ENCODE data around the gene NCOA6. TPM values are rescaled to one million over a fixed set of nuclear protein-coding genes. Genes with fewer than 3 reads are reported as not detected.

NCOA6 gene
- total RNA-seq, 3 donors from 2014 or later (not counting 1 experiment from before 2014, with no cell fraction given): 34.7 to 41.6 (median 37.0) TPM

GRCh38 chr20:34744340-34744739, 81.1 kb downstream of the NCOA6 start:
- Histone ChIP-seq H3K36me3 (ENCODE audit: control insufficient read depth, insufficient read depth, low read length) (peaks cover 60% of the 10 kb centered on the region), H3K4me3 (ENCODE audit: low read length) (no peak overlapping the region), H3K9me3 (ENCODE audit: control insufficient read depth, insufficient read depth, low read length) (no peaks in the 10 kb centered on the region), H3K27ac (ENCODE audit: low read length) (no peak overlapping the region), H3K4me1 (ENCODE audit: control insufficient read depth, insufficient read depth, low read length) (no peaks in the 10 kb centered on the region), H3K27me3 (ENCODE audit: control insufficient read depth, insufficient read depth, low read length) (no peaks in the 10 kb centered on the region)
- no peaks in the 10 kb centered on the region for H3K9me3 Mint-ChIP-seq
- DNase-seq (no peak), ATAC-seq (no peak)
- TF ChIP-seq, protein P1, sequence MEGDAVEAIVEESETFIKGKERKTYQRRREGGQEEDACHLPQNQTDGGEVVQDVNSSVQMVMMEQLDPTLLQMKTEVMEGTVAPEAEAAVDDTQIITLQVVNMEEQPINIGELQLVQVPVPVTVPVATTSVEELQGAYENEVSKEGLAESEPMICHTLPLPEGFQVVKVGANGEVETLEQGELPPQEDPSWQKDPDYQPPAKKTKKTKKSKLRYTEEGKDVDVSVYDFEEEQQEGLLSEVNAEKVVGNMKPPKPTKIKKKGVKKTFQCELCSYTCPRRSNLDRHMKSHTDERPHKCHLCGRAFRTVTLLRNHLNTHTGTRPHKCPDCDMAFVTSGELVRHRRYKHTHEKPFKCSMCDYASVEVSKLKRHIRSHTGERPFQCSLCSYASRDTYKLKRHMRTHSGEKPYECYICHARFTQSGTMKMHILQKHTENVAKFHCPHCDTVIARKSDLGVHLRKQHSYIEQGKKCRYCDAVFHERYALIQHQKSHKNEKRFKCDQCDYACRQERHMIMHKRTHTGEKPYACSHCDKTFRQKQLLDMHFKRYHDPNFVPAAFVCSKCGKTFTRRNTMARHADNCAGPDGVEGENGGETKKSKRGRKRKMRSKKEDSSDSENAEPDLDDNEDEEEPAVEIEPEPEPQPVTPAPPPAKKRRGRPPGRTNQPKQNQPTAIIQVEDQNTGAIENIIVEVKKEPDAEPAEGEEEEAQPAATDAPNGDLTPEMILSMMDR (IDR thresholded peaks at IDR 0.05): no peak
- peaks cover 8 to 13% of the 10 kb centered on the region in 2 donors for H3K4me1 Mint-ChIP-seq
- peaks cover 13% of the 10 kb centered on the region for H3K36me3 Mint-ChIP-seq
- no peaks in the 10 kb centered on the region for H3K27me3 Mint-ChIP-seq (ENCODE audit: low read depth in 2 of 2)
- intact Hi-C loops (cut with micrococcal nuclease): no loop called here
- WGBS (ENCODE audit: insufficient coverage): 100% methylated on average over 1 of the region's 3 CpGs
- no peak overlapping the region for H3K4me3 Mint-ChIP-seq
- H3K27ac Mint-ChIP-seq: no peak overlapping the region

DNA sequence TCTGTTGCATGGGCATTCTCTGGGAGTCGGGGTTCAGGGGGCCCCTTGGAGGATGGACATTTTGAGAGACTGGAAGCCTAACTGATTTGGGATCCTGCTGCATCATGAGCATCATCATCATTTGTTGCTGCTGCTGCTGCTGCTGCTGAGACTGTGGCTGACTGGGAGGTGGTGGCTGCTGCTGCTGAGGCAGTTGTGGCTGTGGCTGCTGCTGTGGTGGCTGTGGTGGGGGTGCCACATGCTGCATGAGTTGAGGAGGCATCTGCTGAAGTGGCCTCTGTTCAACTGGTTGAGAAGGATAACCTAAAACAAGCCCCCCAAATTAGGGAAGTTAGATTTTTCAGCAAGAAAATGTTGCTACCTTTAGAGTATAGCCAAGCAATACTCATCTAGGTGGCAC, 82.4 kb downstream of the NCOA6 start:
- ATAC-seq (peak in 1 of 3 donors; percentile 57), DNase-seq (no peak)
- Mint-ChIP-seq H3K27me3 (ENCODE audit: low read depth in 2 of 2) (no peaks in the 10 kb centered on the region), H3K27ac (peak overlapping the region in 1 of 2 donors; percentile 11), H3K4me3 (no peak overlapping the region), H3K9me3 (no peaks in the 10 kb centered on the region), H3K4me1 (peaks cover 8 to 13% of the 10 kb centered on the region in 2 donors), H3K36me3 (peaks cover 13% of the 10 kb centered on the region)
- TF ChIP-seq, protein P1 (IDR thresholded peaks at IDR 0.05): no peak
- no peak overlapping the region for H3K4me3 ChIP-seq (ENCODE audit: low read length)
- H3K36me3 ChIP-seq (ENCODE audit: control insufficient read depth, insufficient read depth, low read length): peaks cover 61% of the 10 kb centered on the region
- H3K27ac ChIP-seq (ENCODE audit: low read length): no peak overlapping the region
- WGBS (ENCODE audit: insufficient coverage): 92% methylated on average over 1 of the region's 1 CpG
- no peaks in the 10 kb centered on the region for H3K27me3 ChIP-seq (ENCODE audit: control insufficient read depth, insufficient read depth, low read length)
- no peaks in the 10 kb centered on the region for H3K4me1 ChIP-seq (ENCODE audit: control insufficient read depth, insufficient read depth, low read length)
- H3K9me3 ChIP-seq (ENCODE audit: control insufficient read depth, insufficient read depth, low read length): no peaks in the 10 kb centered on the region
- intact Hi-C loops (cut with micrococcal nuclease): no loop called here

DNA sequence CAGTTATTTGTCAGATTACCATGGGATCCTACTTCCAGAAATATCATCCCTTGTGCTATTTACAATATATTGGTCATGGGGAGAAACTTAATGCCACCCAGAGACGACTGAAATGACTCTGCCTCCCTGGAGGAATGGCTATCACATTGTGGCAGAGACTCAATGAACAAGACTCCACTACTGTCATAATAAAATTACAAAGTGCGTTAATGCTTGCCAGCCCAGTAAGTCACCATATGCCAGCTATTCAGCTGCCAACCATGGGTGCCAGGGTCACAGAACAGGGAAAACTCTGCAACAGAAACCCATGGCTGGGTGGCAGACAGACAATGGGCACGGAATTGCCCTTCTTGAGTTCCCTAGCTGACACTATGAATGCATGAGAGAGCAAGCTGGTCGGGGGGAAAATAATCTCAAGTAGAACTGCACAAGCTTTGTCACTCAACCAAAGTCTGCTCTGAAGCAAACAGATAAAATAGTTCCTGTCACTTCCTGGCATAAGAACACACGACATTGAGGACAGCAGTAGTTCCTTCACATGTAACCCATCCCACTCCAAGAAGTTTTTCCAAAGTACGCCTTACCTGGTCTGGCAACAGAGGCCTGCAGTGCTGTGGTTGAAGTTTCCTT, 89.2 kb downstream of the NCOA6 start:
- ATAC-seq: no peak
- Mint-ChIP-seq H3K9me3 (no peaks in the 10 kb centered on the region), H3K36me3 (no peaks in the 10 kb centered on the region), H3K27ac (no peak overlapping the region), H3K4me3 (no peak overlapping the region), H3K27me3 (ENCODE audit: low read depth in 2 of 2) (no peaks in the 10 kb centered on the region), H3K4me1 (no peaks in the 10 kb centered on the region)
- H3K27me3 ChIP-seq (ENCODE audit: control insufficient read depth, insufficient read depth, low read length): no peaks in the 10 kb centered on the region
- TF ChIP-seq, protein P1 (IDR thresholded peaks at IDR 0.05): no peak
- peaks cover 38% of the 10 kb centered on the region for H3K36me3 ChIP-seq (ENCODE audit: control insufficient read depth, insufficient read depth, low read length)
- H3K9me3 ChIP-seq (ENCODE audit: control insufficient read depth, insufficient read depth, low read length): no peaks in the 10 kb centered on the region
- DNase-seq: no peak
- H3K4me3 ChIP-seq (ENCODE audit: low read length): no peak overlapping the region
- WGBS (ENCODE audit: insufficient coverage): 91% methylated on average over 6 of the region's 6 CpGs
- no peaks in the 10 kb centered on the region for H3K4me1 ChIP-seq (ENCODE audit: control insufficient read depth, insufficient read depth, low read length)
- no peak overlapping the region for H3K27ac ChIP-seq (ENCODE audit: low read length)
- intact Hi-C loops (cut with micrococcal nuclease): no loop called here

- H3K36me3 Mint-ChIP-seq: no peaks in the 10 kb centered on the region
- H3K9me3 ChIP-seq (ENCODE audit: control insufficient read depth, insufficient read depth, low read length): no peaks in the 10 kb centered on the region
- intact Hi-C loops (cut with micrococcal nuclease): no loop called here
- peaks cover 22% of the 10 kb centered on the region for H3K36me3 ChIP-seq (ENCODE audit: control insufficient read depth, insufficient read depth, low read length)
- ATAC-seq (no peak), DNase-seq (no peak)
- H3K4me3 Mint-ChIP-seq: no peak overlapping the region
- no peak overlapping the region for H3K27ac Mint-ChIP-seq
- H3K4me1 Mint-ChIP-seq: no peaks in the 10 kb centered on the region
- H3K4me3 ChIP-seq (ENCODE audit: low read length): no peak overlapping the region
- TF ChIP-seq, protein P1 (IDR thresholded peaks at IDR 0.05): no peak
- H3K27ac ChIP-seq (ENCODE audit: low read length): no peak overlapping the region
- H3K27me3 Mint-ChIP-seq (ENCODE audit: low read depth in 2 of 2): no peaks in the 10 kb centered on the region
- no peaks in the 10 kb centered on the region for H3K9me3 Mint-ChIP-seq
- H3K4me1 ChIP-seq (ENCODE audit: control insufficient read depth, insufficient read depth, low read length): no peaks in the 10 kb centered on the region
- no peaks in the 10 kb centered on the region for H3K27me3 ChIP-seq (ENCODE audit: control insufficient read depth, insufficient read depth, low read length)
- WGBS (ENCODE audit: insufficient coverage): 100% methylated on average over 1 of the region's 1 CpG
Observed at GRCh38 chr20:34732523-34732922, 92.9 kb downstream of the NCOA6 start.
